Testis (tissue), 3 donors: ENCODE data around the gene SSBP3. TPM values are rescaled to one million over a fixed set of nuclear protein-coding genes. Genes with fewer than 3 reads are reported as not detected.

Experiments used
- DNase-seq: peaks from one replicate; pipeline ENCODE4 v3.0.0-alpha.2; 2019
- H3K27ac ChIP-seq, 2 donors: fragments of 200-600 bp; sonication (generic); one replicate each; pipeline ENCODE4 v1.5.1; 2019
- H3K27me3 ChIP-seq: fragments of 200-600 bp; sonication (generic); one replicate; pipeline ENCODE4 v1.5.1; 2019
- H3K36me3 ChIP-seq: fragments of 200-600 bp; sonication (generic); one replicate; pipeline ENCODE4 v1.5.1; 2017; ENCODE audit warnings: low read depth; ENCODE audit errors: missing control alignments
- H3K4me1 ChIP-seq: fragments of 200-600 bp; sonication (generic); one replicate; pipeline ENCODE4 v1.5.1; 2019
- H3K4me3 ChIP-seq, 2 donors: fragments of 200-600 bp; sonication (generic); one replicate each; pipeline ENCODE4 v1.5.1; 2017 to 2019
- H3K9me3 ChIP-seq: fragments of 200-600 bp; sonication (generic); one replicate; pipeline ENCODE4 v1.5.1; 2017
- POLR2A ChIP-seq: fragments of 450-650 bp; IDR thresholded peaks from one replicate; pipeline ENCODE4 v1.6.1; 2017; ENCODE audit warnings: antibody characterized with exemption, mild to moderate bottlenecking, moderate library complexity
- WGBS, 2 donors: methylation state at CpG; one replicate each; pipeline ENCODE4 v1.1.5; 2018; 5-methylcytosine and 5-hydroxymethylcytosine counted together
- intact Hi-C: fragments of 100-400 bp; cut with DNase I; formaldehyde crosslinking; loops from one replicate; pipeline ENCODE4 v1.15.1; 2023; ENCODE audit warnings: low total_unique reads
- polyA plus RNA-seq: library from polyadenylated mRNA; stranded (reverse); fragments of 350-450 nt; fragmentation: Illumina TruSeq; extraction: RNeasy Lipid Tissue Mini Kit (QIAGEN cat#74804); gene quantifications from one replicate; pipeline ENCODE4 v1.2.3, GENCODE V29; 2014; ENCODE audit warnings: low read depth, low replicate concordance; ENCODE audit not compliant: insufficient read depth
- total RNA-seq, 2 donors: library from RNA; depleted of rRNA; stranded (reverse); fragments of >200 nt; gene quantifications; one replicate each; pipeline ENCODE4 v1.2.3, GENCODE V29; 2016
- TF ChIP-seq, protein P1 (sequence below), 3 experiments: fragments of 450-650 bp in 2 of 3; fragments of 200-600 bp in 1 of 3; sonication (generic) in 1 of 3; IDR thresholded peaks; one replicate each; pipeline ENCODE4 v1.5.1; 2016 to 2019; ENCODE audit warnings: antibody characterized with exemption in 3 of 3, mild to moderate bottlenecking in 2 of 3, moderate library complexity in 1 of 3

The SSBP3 gene
- total and polyA plus RNA-seq, 3 donors from 2014 or later, result 88.8 to 99.0 (median 91.6) TPM

GRCh38 chr1:54287176-54287650, 119.0 kb downstream of the SSBP3 start:
- intact Hi-C loops, result no loop called here
- TF ChIP-seq, protein P1, sequence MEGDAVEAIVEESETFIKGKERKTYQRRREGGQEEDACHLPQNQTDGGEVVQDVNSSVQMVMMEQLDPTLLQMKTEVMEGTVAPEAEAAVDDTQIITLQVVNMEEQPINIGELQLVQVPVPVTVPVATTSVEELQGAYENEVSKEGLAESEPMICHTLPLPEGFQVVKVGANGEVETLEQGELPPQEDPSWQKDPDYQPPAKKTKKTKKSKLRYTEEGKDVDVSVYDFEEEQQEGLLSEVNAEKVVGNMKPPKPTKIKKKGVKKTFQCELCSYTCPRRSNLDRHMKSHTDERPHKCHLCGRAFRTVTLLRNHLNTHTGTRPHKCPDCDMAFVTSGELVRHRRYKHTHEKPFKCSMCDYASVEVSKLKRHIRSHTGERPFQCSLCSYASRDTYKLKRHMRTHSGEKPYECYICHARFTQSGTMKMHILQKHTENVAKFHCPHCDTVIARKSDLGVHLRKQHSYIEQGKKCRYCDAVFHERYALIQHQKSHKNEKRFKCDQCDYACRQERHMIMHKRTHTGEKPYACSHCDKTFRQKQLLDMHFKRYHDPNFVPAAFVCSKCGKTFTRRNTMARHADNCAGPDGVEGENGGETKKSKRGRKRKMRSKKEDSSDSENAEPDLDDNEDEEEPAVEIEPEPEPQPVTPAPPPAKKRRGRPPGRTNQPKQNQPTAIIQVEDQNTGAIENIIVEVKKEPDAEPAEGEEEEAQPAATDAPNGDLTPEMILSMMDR (IDR thresholded peaks at IDR 0.05), result no peak
- no peak for TF ChIP-seq POLR2A
- H3K9me3 ChIP-seq, result no peaks in the 10 kb centered on the region
- H3K27ac ChIP-seq, result peak overlapping the region; percentile 57 to 73
- H3K4me3 ChIP-seq, result no peak overlapping the region
- WGBS, 2 donors, result 11 to 27% methylated on average over 7 to 8 of the region's 8 CpGs
- no peaks in the 10 kb centered on the region for H3K36me3 ChIP-seq
- DNase-seq, result peak; percentile 86
- no peaks in the 10 kb centered on the region for H3K27me3 ChIP-seq
- peaks cover 70% of the 10 kb centered on the region for H3K4me1 ChIP-seq

- DNase-seq, result no peak
- Histone ChIP-seq H3K27me3 (no peaks in the 10 kb centered on the region), H3K36me3 (no peaks in the 10 kb centered on the region), H3K27ac (peak overlapping the region; percentile 4 to 44), H3K4me3 (no peak overlapping the region), H3K4me1 (peaks cover 69% of the 10 kb centered on the region), H3K9me3 (no peaks in the 10 kb centered on the region)
- intact Hi-C loops, result no loop called here
- 83 to 87% methylated on average over 5 of the region's 5 CpGs for WGBS, 2 donors
- no peak for TF ChIP-seq POLR2A
- TF ChIP-seq, protein P1 (IDR thresholded peaks at IDR 0.05), result no peak
Observed at GRCh38 chr1:54285815-54286345, 120.3 kb downstream of the SSBP3 start.

GRCh38 chr1:54284781-54285529, 121.2 kb downstream of the SSBP3 start:
- no peaks in the 10 kb centered on the region for H3K36me3 ChIP-seq
- peak overlapping the region in 1 of 2 donors; percentile 4 for H3K27ac ChIP-seq
- H3K4me3 ChIP-seq, result no peak overlapping the region
- no peaks in the 10 kb centered on the region for H3K9me3 ChIP-seq
- intact Hi-C loops, result no loop called here
- TF ChIP-seq, protein P1 (IDR thresholded peaks at IDR 0.05), result no peak
- no peak for TF ChIP-seq POLR2A
- H3K4me1 ChIP-seq, result peaks cover 61% of the 10 kb centered on the region
- DNase-seq, result no peak
- WGBS, 2 donors, result 74 to 82% methylated on average over 10 of the region's 10 CpGs
- no peaks in the 10 kb centered on the region for H3K27me3 ChIP-seq

- WGBS, 2 donors, result 77 to 81% methylated on average over 8 of the region's 8 CpGs
- TF ChIP-seq, protein P1 (IDR thresholded peaks at IDR 0.05), result no peak
- TF ChIP-seq POLR2A, result no peak
- Histone ChIP-seq H3K4me1 (peaks cover 61% of the 10 kb centered on the region), H3K27me3 (no peaks in the 10 kb centered on the region), H3K36me3 (no peaks in the 10 kb centered on the region), H3K9me3 (no peaks in the 10 kb centered on the region), H3K4me3 (no peak overlapping the region), H3K27ac (no peak overlapping the region)
- DNase-seq, result no peak
- intact Hi-C loops, result no loop called here
Observed at GRCh38 chr1:54283635-54284385, 122.4 kb downstream of the SSBP3 start.
